ENCODE data around the gene LPAR2.
A peak's percentile ranks its signal among the peaks of the same experiment; 100 is the strongest.

Gene LPAR2

GRCh38 chr19:19662871-19663255 lies 34.8 kb upstream of the LPAR2 start:
- H3K4me3 ChIP-seq (ENCODE audit: low read depth, low read length) = peak overlapping the region; percentile 99
- H2BK12ac ChIP-seq (ENCODE audit: low read length) = no peak overlapping the region
- peak overlapping the region; percentile 90 for H3K9ac ChIP-seq (ENCODE audit: low read length)
- DNase-seq = peak in 1 of 2 donors; percentile 36
- H3K9me3 ChIP-seq (ENCODE audit: insufficient read depth, low read depth, low read length) = no peaks in the 10 kb centered on the region
- peaks cover 18% of the 10 kb centered on the region in 2 experiments for H3K36me3 ChIP-seq (ENCODE audit: control insufficient read depth in 1 of 2, insufficient read depth in 2 of 2, low read length in 2 of 2)
- no peaks in the 10 kb centered on the region for H3K27me3 ChIP-seq (ENCODE audit: insufficient read depth, low read length)
- H2AFZ ChIP-seq (ENCODE audit: insufficient read depth, low read length, poor library complexity) = peak overlapping the region; percentile 86
- peak overlapping the region; percentile 4 for H2AK5ac ChIP-seq (ENCODE audit: low read length)
- no peak overlapping the region for H3K27ac ChIP-seq (ENCODE audit: low read depth, low read length)
- H3K23ac ChIP-seq (ENCODE audit: low read length) = no peak overlapping the region
- peaks cover 9 to 14% of the 10 kb centered on the region in 2 experiments for H3K4me1 ChIP-seq (ENCODE audit: control insufficient read depth in 1 of 2, insufficient read depth in 2 of 2, low read length in 2 of 2)
- peak overlapping the region; percentile 7 for H3K18ac ChIP-seq (ENCODE audit: low read length)
- peaks cover 7% of the 10 kb centered on the region for H3K79me1 ChIP-seq (ENCODE audit: low read length)
- no CpG with 5 or more reads among the region's 17 CpGs for WGBS (ENCODE audit: extremely low coverage, insufficient coverage, insufficient read length)
- H2BK120ac ChIP-seq (ENCODE audit: insufficient read depth, low read length, poor library complexity) = peak overlapping the region; percentile 65
- peak overlapping the region; percentile 62 for H4K91ac ChIP-seq (ENCODE audit: low read depth, low read length)
- H3K79me2 ChIP-seq (ENCODE audit: control insufficient read depth, insufficient read depth, low read length, poor library complexity) = peaks cover 10% of the 10 kb centered on the region
- H4K8ac ChIP-seq (ENCODE audit: low read depth, low read length) = peak overlapping the region; percentile 90
- H3K14ac ChIP-seq (ENCODE audit: low read length) = peak overlapping the region; percentile 87
- no peak overlapping the region for H2BK5ac ChIP-seq (ENCODE audit: low read depth, low read length, poor library complexity)
- peak overlapping the region; percentile 22 for H4K12ac ChIP-seq (ENCODE audit: low read depth, low read length)
- H3K4ac ChIP-seq (ENCODE audit: low read depth, low read length) = peak overlapping the region; percentile 31
- H3K4me2 ChIP-seq (ENCODE audit: low read length) = peak overlapping the region; percentile 96

GRCh38 chr19:19662344-19662743 lies 34.3 kb upstream of the LPAR2 start:
- DNase-seq = no peak
- Histone ChIP-seq H3K79me1 (ENCODE audit: low read length) (peaks cover 7% of the 10 kb centered on the region), H3K23ac (ENCODE audit: low read length) (no peak overlapping the region), H3K27me3 (ENCODE audit: insufficient read depth, low read length) (no peaks in the 10 kb centered on the region), H2BK5ac (ENCODE audit: low read depth, low read length, poor library complexity) (no peak overlapping the region), H3K4ac (ENCODE audit: low read depth, low read length) (peak overlapping the region; percentile 31), H3K18ac (ENCODE audit: low read length) (no peak overlapping the region), H2BK120ac (ENCODE audit: insufficient read depth, low read length, poor library complexity) (no peak overlapping the region), H4K8ac (ENCODE audit: low read depth, low read length) (no peak overlapping the region), H3K9ac (ENCODE audit: low read length) (no peak overlapping the region), H3K79me2 (ENCODE audit: control insufficient read depth, insufficient read depth, low read length, poor library complexity) (peaks cover 10% of the 10 kb centered on the region), H3K36me3 (ENCODE audit: control insufficient read depth in 1 of 2, insufficient read depth in 2 of 2, low read length in 2 of 2) (peaks cover 23% of the 10 kb centered on the region in 2 experiments), H4K91ac (ENCODE audit: low read depth, low read length) (no peak overlapping the region), H3K4me2 (ENCODE audit: low read length) (peak overlapping the region; percentile 96), H4K12ac (ENCODE audit: low read depth, low read length) (peak overlapping the region; percentile 5), H3K4me3 (ENCODE audit: low read depth, low read length) (no peak overlapping the region), H2AK5ac (ENCODE audit: low read length) (no peak overlapping the region), H3K14ac (ENCODE audit: low read length) (no peak overlapping the region), H2BK12ac (ENCODE audit: low read length) (no peak overlapping the region), H3K27ac (ENCODE audit: low read depth, low read length) (no peak overlapping the region), H2AFZ (ENCODE audit: insufficient read depth, low read length, poor library complexity) (no peak overlapping the region), H3K9me3 (ENCODE audit: insufficient read depth, low read depth, low read length) (no peaks in the 10 kb centered on the region), H3K4me1 (ENCODE audit: control insufficient read depth in 1 of 2, insufficient read depth in 2 of 2, low read length in 2 of 2) (peaks cover 9 to 14% of the 10 kb centered on the region in 2 experiments)
- no CpG with 5 or more reads among the region's 8 CpGs for WGBS (ENCODE audit: extremely low coverage, insufficient coverage, insufficient read length)

GRCh38 chr19:19661675-19662251 lies 33.7 kb upstream of the LPAR2 start:
- Histone ChIP-seq H3K9ac (ENCODE audit: low read length) (no peak overlapping the region), H3K23ac (ENCODE audit: low read length) (no peak overlapping the region), H4K8ac (ENCODE audit: low read depth, low read length) (no peak overlapping the region), H2AFZ (ENCODE audit: insufficient read depth, low read length, poor library complexity) (no peak overlapping the region), H3K4me1 (ENCODE audit: control insufficient read depth in 1 of 2, insufficient read depth in 2 of 2, low read length in 2 of 2) (peaks cover 9 to 14% of the 10 kb centered on the region in 2 experiments), H3K27ac (ENCODE audit: low read depth, low read length) (no peak overlapping the region), H3K4me3 (ENCODE audit: low read depth, low read length) (no peak overlapping the region), H3K4me2 (ENCODE audit: low read length) (peak overlapping the region; percentile 9), H3K79me1 (ENCODE audit: low read length) (peaks cover 7% of the 10 kb centered on the region), H2BK120ac (ENCODE audit: insufficient read depth, low read length, poor library complexity) (no peak overlapping the region), H3K36me3 (ENCODE audit: control insufficient read depth in 1 of 2, insufficient read depth in 2 of 2, low read length in 2 of 2) (peaks cover 29% of the 10 kb centered on the region in 2 experiments), H3K9me3 (ENCODE audit: insufficient read depth, low read depth, low read length) (peaks cover 1% of the 10 kb centered on the region), H4K91ac (ENCODE audit: low read depth, low read length) (no peak overlapping the region), H3K4ac (ENCODE audit: low read depth, low read length) (peak overlapping the region; percentile 0), H4K12ac (ENCODE audit: low read depth, low read length) (no peak overlapping the region), H2AK5ac (ENCODE audit: low read length) (no peak overlapping the region), H2BK12ac (ENCODE audit: low read length) (no peak overlapping the region), H2BK5ac (ENCODE audit: low read depth, low read length, poor library complexity) (no peak overlapping the region), H3K27me3 (ENCODE audit: insufficient read depth, low read length) (no peaks in the 10 kb centered on the region), H3K14ac (ENCODE audit: low read length) (no peak overlapping the region), H3K79me2 (ENCODE audit: control insufficient read depth, insufficient read depth, low read length, poor library complexity) (peaks cover 10% of the 10 kb centered on the region), H3K18ac (ENCODE audit: low read length) (no peak overlapping the region)
- no CpG with 5 or more reads among the region's 18 CpGs for WGBS (ENCODE audit: extremely low coverage, insufficient coverage, insufficient read length)
- DNase-seq = peak in 1 of 2 donors; percentile 7

- Histone ChIP-seq H4K91ac (ENCODE audit: low read depth, low read length) (no peak overlapping the region), H3K36me3 (ENCODE audit: control insufficient read depth in 1 of 2, insufficient read depth in 2 of 2, low read length in 2 of 2) (peaks cover 34 to 35% of the 10 kb centered on the region in 2 experiments), H3K4me3 (ENCODE audit: low read depth, low read length) (no peak overlapping the region), H3K27ac (ENCODE audit: low read depth, low read length) (no peak overlapping the region), H3K14ac (ENCODE audit: low read length) (no peak overlapping the region), H3K4ac (ENCODE audit: low read depth, low read length) (peak overlapping the region; percentile 57), H3K18ac (ENCODE audit: low read length) (no peak overlapping the region), H2BK120ac (ENCODE audit: insufficient read depth, low read length, poor library complexity) (no peak overlapping the region), H3K79me2 (ENCODE audit: control insufficient read depth, insufficient read depth, low read length, poor library complexity) (peaks cover 10% of the 10 kb centered on the region), H3K9ac (ENCODE audit: low read length) (no peak overlapping the region), H3K27me3 (ENCODE audit: insufficient read depth, low read length) (no peaks in the 10 kb centered on the region), H3K79me1 (ENCODE audit: low read length) (peaks cover 7% of the 10 kb centered on the region), H3K23ac (ENCODE audit: low read length) (no peak overlapping the region), H2AFZ (ENCODE audit: insufficient read depth, low read length, poor library complexity) (no peak overlapping the region), H2BK5ac (ENCODE audit: low read depth, low read length, poor library complexity) (no peak overlapping the region), H4K12ac (ENCODE audit: low read depth, low read length) (no peak overlapping the region), H3K4me2 (ENCODE audit: low read length) (no peak overlapping the region), H3K4me1 (ENCODE audit: control insufficient read depth in 1 of 2, insufficient read depth in 2 of 2, low read length in 2 of 2) (peaks cover 9 to 14% of the 10 kb centered on the region in 2 experiments), H3K9me3 (ENCODE audit: insufficient read depth, low read depth, low read length) (peaks cover 2% of the 10 kb centered on the region), H4K8ac (ENCODE audit: low read depth, low read length) (no peak overlapping the region), H2AK5ac (ENCODE audit: low read length) (no peak overlapping the region), H2BK12ac (ENCODE audit: low read length) (no peak overlapping the region)
- DNase-seq = no peak
- no CpG with 5 or more reads among the region's 10 CpGs for WGBS (ENCODE audit: extremely low coverage, insufficient coverage, insufficient read length)
These were observed 33.2 kb upstream of the LPAR2 start for GRCh38 chr19:19661141-19661674.
